SH-SY5Y (cell line): ENCODE measurements around the gene GMPR.

Source experiments
- GATA2 ChIP-seq: IDR thresholded peaks from 2 replicates; pipeline ENCODE4 v1.6.1; 2011; ENCODE audit warnings: mild to moderate bottlenecking, low read depth, low read length
- GATA3 ChIP-seq: IDR thresholded peaks from 2 replicates; pipeline ENCODE4 v1.6.1; 2011; ENCODE audit warnings: low read depth, mild to moderate bottlenecking, low read length, moderate library complexity

DNA sequence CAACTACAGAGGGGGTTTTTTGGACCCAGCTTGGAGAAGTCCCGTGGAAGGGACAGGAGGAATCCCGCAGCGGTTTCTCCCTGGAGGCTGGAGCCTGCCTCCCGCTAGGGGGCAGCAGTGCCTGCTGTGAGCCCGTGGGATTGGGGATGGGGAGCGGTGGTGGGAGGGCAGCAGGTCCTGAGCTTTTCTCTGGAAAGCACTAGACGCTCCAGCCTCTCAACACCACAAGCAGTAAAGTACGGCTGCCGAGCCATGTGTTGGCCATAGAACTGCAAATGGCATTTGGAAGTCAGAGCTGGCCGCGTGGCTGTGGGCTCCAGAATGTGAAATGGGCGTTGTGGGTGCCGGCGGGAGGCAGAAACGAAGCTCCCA lies 47.8 kb downstream of the GMPR start:
- no peak for TF ChIP-seq GATA2
- TF ChIP-seq GATA3, result no peak
